ENCODE results near the gene SAMM50. TPM values are rescaled to one million over a fixed set of nuclear protein-coding genes. Genes with fewer than 3 reads are reported as not detected.

Gene SAMM50
- total RNA-seq, 2 donors from 2014 or later, result 10.2 to 20.2 TPM

DNA sequence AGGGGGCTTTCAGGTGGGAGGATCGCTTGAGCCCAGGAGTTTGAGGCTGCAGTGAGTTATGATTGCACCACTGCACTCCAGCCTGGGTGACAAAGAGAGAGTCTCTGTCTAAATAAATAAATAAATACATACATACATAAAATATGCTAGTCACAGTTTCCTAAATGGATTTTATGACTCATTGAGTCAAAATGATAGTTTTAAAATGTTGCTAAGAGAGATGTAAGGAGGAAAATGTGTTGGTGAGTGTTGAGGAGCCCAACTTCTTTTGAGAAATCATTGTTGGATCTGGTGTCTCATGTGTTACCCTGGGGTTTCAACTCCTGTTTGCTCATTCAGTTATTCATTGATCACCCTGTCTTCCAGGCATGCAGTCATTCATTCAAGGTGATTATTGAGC lies 89.9 kb downstream of the SAMM50 start:
- intact Hi-C loops (cut with DNase I), result no loop called here
- no peak for DNase-seq
- WGBS, 2 donors, result 93 to 100% methylated on average over 1 of the region's 1 CpG
- no peak for ATAC-seq
- no peaks in the 10 kb centered on the region for H3K36me3 ChIP-seq (replicated peaks in 1 of 2; ENCODE audit: insufficient read depth in 1 of 2, low read depth in 2 of 2)
- H3K27ac ChIP-seq, result no peak overlapping the region
- no peaks in the 10 kb centered on the region for H3K4me1 ChIP-seq
- H3K4me3 ChIP-seq, result no peak overlapping the region
- H3K9me3 ChIP-seq, result no peaks in the 10 kb centered on the region
- no peaks in the 10 kb centered on the region for H3K27me3 ChIP-seq
- no peak for TF ChIP-seq POLR2A (IDR thresholded peaks at IDR 0.05)
- no peak for TF ChIP-seq CTCF (IDR thresholded peaks at IDR 0.05)

Other genes with a start within 250 kb of the SAMM50 start
- 1 to 10 TPM; 4.0 to 4.4 TPM for gene EFCAB6, start 143.1 kb upstream of the SAMM50 start, total RNA-seq
- gene SULT4A1, start 92.9 kb upstream of the SAMM50 start, total RNA-seq, result under 1 TPM in 1 of 2 donors, not detected in 1; 0.26 TPM
- gene PNPLA5, start 63.4 kb upstream of the SAMM50 start, total RNA-seq, result not detected
- under 1 TPM; 0.66 to 0.78 TPM for gene PNPLA3, start 31.6 kb upstream of the SAMM50 start, total RNA-seq
- gene PARVB, start 68.9 kb downstream of the SAMM50 start, total RNA-seq, result 1 to 10 TPM; 7.3 to 9.2 TPM
- gene PARVG, start 225.5 kb downstream of the SAMM50 start, total RNA-seq, result 10 to 100 TPM in 1 of 2 donors, 1 to 10 TPM in 1; 8.8 to 13.2 TPM